NT2/D1 (cell line): Measurements from ENCODE around the gene FBXL4.

Source experiments
- YY1 ChIP-seq: IDR thresholded peaks from 2 replicates; pipeline ENCODE4 v1.6.1; 2011; ENCODE audit not compliant: insufficient read length, insufficient read depth
- ZNF274 ChIP-seq: IDR thresholded peaks from 2 replicates; pipeline ENCODE4 v1.6.1; 2011; ENCODE audit warnings: mild to moderate bottlenecking, low read depth, low read length

DNA sequence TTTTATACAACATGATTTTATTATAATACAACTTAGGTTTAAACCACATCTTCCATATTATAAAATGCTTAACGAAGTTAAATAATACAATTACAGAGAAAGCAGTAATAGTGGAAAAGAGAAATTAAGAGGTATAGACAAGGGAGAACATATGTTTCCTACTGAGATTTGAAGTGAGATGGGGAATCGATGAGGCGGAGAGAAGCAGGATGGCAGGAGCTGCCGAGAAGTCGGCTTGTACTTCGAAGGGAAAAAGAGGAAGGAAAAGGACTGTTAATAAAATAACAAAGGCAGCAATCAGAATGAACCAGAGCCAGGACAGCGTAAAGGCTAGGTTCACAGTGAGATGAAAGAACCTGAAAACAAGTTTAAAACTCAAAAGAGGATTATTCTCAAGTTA is 15.4 kb downstream of the FBXL4 start:
- TF ChIP-seq ZNF274 (no peak), YY1 (no peak)
